PC-3 (cell line): ENCODE measurements around the gene NKAIN2.

ENCODE experiments used
- EZH2phosphoT487 ChIP-seq: fragments of 300-600 bp; sonication (generic); IDR thresholded peaks from 2 replicates; pipeline ENCODE4 v1.6.1; 2018; ENCODE audit warnings: mild to moderate bottlenecking, antibody characterized with exemption, low read length, borderline replicate concordance
- TF ChIP-seq, protein P1 (sequence below): fragments of 300-600 bp; sonication (generic); conservative IDR thresholded peaks from 2 replicates; pipeline ENCODE4 v1.5.1; 2017; ENCODE audit warnings: antibody characterized with exemption, low read depth, mild to moderate bottlenecking, low read length

DNA sequence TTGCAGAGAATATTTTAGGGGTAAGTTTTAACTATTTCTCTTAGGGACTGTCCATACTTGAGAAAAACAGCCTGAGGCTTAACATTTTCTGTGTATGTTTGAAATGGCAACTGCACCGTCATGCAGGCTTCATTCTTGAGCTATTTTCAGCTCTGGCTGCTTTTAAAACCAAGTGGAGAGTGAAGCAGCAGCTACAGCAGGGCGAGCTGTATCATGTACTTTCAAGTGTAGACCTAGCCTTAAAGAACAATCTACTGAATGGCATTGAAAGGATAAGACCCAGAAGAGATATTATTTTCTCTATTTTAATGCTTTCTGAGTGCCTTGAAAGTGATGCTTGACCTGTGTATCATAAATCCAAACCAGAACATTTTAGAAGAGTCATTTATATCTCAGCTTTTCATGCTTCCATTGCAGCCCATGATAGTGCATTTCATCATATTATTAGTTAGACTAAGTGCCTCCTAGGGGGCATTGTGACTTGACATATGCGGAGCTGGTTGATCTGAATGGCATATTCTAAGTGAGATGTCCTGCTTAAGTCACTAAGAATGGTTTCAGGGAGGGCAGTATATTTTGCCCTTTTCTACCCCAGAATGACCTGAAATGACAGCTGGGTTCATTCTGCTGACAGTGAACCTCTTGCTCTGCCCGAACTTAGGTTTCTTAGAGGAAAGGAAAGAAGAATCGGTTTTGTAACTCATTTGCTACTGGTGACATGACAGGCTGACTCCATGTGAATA is 85.3 kb downstream of the NKAIN2 start:
- TF ChIP-seq, protein P1, sequence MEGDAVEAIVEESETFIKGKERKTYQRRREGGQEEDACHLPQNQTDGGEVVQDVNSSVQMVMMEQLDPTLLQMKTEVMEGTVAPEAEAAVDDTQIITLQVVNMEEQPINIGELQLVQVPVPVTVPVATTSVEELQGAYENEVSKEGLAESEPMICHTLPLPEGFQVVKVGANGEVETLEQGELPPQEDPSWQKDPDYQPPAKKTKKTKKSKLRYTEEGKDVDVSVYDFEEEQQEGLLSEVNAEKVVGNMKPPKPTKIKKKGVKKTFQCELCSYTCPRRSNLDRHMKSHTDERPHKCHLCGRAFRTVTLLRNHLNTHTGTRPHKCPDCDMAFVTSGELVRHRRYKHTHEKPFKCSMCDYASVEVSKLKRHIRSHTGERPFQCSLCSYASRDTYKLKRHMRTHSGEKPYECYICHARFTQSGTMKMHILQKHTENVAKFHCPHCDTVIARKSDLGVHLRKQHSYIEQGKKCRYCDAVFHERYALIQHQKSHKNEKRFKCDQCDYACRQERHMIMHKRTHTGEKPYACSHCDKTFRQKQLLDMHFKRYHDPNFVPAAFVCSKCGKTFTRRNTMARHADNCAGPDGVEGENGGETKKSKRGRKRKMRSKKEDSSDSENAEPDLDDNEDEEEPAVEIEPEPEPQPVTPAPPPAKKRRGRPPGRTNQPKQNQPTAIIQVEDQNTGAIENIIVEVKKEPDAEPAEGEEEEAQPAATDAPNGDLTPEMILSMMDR = no peak
- TF ChIP-seq EZH2phosphoT487 = no peak
